Gastrocnemius medialis (tissue), 4 donors: Measurements from ENCODE around the gene RYR3.

ENCODE experiments used
- CTCF ChIP-seq, 5 experiments: fragments of 450-650 bp in 3 of 5; fragments of 200-600 bp in 2 of 5; sonication (generic) in 2 of 5; IDR thresholded peaks in 4 of 5; conservative IDR thresholded peaks in 1 of 5; 1 replicate in 4 of 5; 2 replicates in 1 of 5; pipeline ENCODE4 v1.5.1; 2016 to 2019; ENCODE audit warnings: antibody characterized with exemption in 5 of 5, mild to moderate bottlenecking in 3 of 5, moderate library complexity in 3 of 5
- POLR2A ChIP-seq, 2 donors: fragments of 450-650 bp; IDR thresholded peaks; one replicate each; pipeline ENCODE4 v1.6.1; 2017; ENCODE audit warnings: antibody characterized with exemption in 2 of 2, mild to moderate bottlenecking in 2 of 2, moderate library complexity in 2 of 2

DNA sequence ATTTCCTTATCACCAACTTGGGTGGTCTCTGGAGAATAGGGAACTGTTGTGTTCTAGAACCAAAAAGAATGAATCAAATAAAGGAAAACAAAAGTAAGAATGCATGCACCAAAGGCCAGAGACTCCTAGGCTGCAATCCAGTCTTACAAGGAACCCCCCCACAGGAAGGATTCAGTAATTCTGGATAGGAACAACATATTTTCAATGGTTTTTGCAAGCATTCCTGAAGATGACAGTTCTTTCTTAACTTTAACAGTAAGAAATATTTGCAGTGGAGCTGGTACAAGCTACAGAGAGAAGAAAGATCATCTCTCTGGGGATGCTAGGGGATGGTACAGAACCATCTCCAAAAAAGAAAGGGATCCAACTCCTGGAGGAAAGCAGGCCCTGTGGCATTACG lies 541.3 kb downstream of the RYR3 start:
- TF ChIP-seq POLR2A (IDR thresholded peaks at IDR 0.05), result no peak
- no peak for TF ChIP-seq CTCF (IDR thresholded peaks at IDR 0.05 in 4 of 5, conservative IDR thresholded peaks at IDR 0.05 in 1 of 5)
